ENCODE results near the gene WDR73. TPM values are rescaled to one million over a fixed set of nuclear protein-coding genes. Genes with fewer than 3 reads are reported as not detected.

WDR73 gene
- polyA plus RNA-seq, 1 of the 3 experiments (the other 2 are of a cell fraction): 32.9 TPM

DNA sequence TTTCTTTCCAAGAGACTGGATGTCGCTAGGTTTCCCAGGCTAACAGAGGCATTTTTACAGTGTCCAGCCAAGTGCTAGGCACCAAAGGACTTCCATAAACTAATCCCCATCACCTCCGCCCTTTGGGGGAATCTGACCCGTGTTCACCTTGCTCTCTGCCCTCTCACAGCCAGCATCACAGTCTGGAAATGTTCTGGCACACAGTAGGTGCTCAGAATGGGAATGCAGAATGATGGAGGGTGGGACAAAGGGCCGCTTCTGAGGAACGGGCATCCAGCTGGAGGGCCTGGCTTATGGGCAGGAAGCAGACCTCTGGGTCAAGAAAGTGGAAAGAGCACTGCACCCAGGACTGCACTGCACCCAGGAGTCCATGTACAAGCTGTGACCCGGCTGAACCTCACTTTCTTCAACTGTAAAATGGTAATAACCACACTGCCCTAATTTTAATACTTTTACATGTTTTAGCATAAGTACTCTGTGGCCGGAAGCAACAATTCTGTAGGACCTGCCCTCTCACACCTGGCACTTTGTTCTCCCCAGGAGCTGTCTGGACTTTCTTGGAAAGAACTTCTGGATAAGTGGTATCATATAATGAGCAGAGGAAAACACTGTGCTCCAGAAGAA, 4.8 kb upstream of the WDR73 start:
- H3K27ac ChIP-seq (ENCODE audit: low read depth in 2 of 2, low read length in 1 of 2): peak overlapping the region; percentile 53 to 83
- peak overlapping the region; percentile 82 for H3K4me2 ChIP-seq
- peaks cover 3 to 19% of the 10 kb centered on the region in 2 experiments for H3K36me3 ChIP-seq (replicated peaks in 1 of 2; ENCODE audit: control insufficient read depth in 1 of 2, insufficient read depth in 2 of 2, low read length in 1 of 2)
- no peaks in the 10 kb centered on the region for H4K20me1 ChIP-seq (ENCODE audit: insufficient read depth)
- H3K79me2 ChIP-seq (ENCODE audit: insufficient read depth): peaks cover 2% of the 10 kb centered on the region
- CTCF ChIA-PET: interaction anchor here (0.5 to 4.2 kb wide), 21 partner anchors 8 to 270 kb away, joined by 3 to 38 read pairs (median 4); partner anchors contain the start of gene SEC11A
- TF ChIP-seq TAF1 (IDR thresholded peaks at IDR 0.05; ENCODE audit: borderline replicate concordance, low read depth, low read length): no peak
- TF ChIP-seq IRF3 (IDR thresholded peaks at IDR 0.05; ENCODE audit: low read depth, low read length): no peak
- TF ChIP-seq RCOR1 (IDR thresholded peaks at IDR 0.05; ENCODE audit: low read length): no peak
- TF ChIP-seq MEF2A (IDR thresholded peaks at IDR 0.05; ENCODE audit: borderline replicate concordance, low read depth): no peak
- TF ChIP-seq NFIC (IDR thresholded peaks at IDR 0.05; ENCODE audit: borderline replicate concordance): no peak
- TF ChIP-seq ELF1 (IDR thresholded peaks at IDR 0.05): no peak
- TF ChIP-seq JUND (IDR thresholded peaks at IDR 0.05): no peak
- no peak for TF ChIP-seq RAD21 (IDR thresholded peaks at IDR 0.05; ENCODE audit: low read length)
- no peak for TF ChIP-seq CTCF (IDR thresholded peaks at IDR 0.05)
- TF ChIP-seq, protein P1, sequence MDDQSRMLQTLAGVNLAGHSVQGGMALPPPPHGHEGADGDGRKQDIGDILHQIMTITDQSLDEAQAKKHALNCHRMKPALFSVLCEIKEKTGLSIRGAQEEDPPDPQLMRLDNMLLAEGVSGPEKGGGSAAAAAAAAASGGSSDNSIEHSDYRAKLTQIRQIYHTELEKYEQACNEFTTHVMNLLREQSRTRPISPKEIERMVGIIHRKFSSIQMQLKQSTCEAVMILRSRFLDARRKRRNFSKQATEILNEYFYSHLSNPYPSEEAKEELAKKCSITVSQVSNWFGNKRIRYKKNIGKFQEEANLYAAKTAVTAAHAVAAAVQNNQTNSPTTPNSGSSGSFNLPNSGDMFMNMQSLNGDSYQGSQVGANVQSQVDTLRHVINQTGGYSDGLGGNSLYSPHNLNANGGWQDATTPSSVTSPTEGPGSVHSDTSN (IDR thresholded peaks at IDR 0.05): no peak
- TF ChIP-seq TEAD4 (IDR thresholded peaks at IDR 0.05; ENCODE audit: borderline replicate concordance, insufficient read depth): no peak
- no peak for TF ChIP-seq GATA2 (CRISPR knock-in tag; IDR thresholded peaks at IDR 0.05)
- TF ChIP-seq CHD2 (IDR thresholded peaks at IDR 0.05; ENCODE audit: low read length, partially characterized antibody): no peak
- TF ChIP-seq, protein P2, sequence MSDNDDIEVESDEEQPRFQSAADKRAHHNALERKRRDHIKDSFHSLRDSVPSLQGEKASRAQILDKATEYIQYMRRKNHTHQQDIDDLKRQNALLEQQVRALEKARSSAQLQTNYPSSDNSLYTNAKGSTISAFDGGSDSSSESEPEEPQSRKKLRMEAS (IDR thresholded peaks at IDR 0.05; ENCODE audit: low read depth): no peak
- TF ChIP-seq RXRA (IDR thresholded peaks at IDR 0.05; ENCODE audit: borderline replicate concordance, low read depth): no peak
- no peak for TF ChIP-seq TCF12 (IDR thresholded peaks at IDR 0.05)
- H3K4me3 ChIP-seq (ENCODE audit: low read depth in 2 of 2, low read length in 1 of 2): peak overlapping the region; percentile 52 to 54; a peak in 2 of 4 replicates
- no peaks in the 10 kb centered on the region for H3K9me3 ChIP-seq
- H3K9ac ChIP-seq: peak overlapping the region; percentile 62; the same call in 1 of the 2 replicates
- no peaks in the 10 kb centered on the region for H3K27me3 ChIP-seq (ENCODE audit: insufficient read depth)
- DNase-seq: peak; percentile 26
- POLR2A ChIA-PET: interaction anchor here (0.8 to 1.0 kb wide), 2 partner anchors 57 to 90 kb away, joined by 4 to 5 read pairs; partner anchors contain the start of gene SEC11A
- WGBS (ENCODE audit: low lambda C conversion rate): 57% methylated on average over 7 of the region's 7 CpGs
- H3K9me2 ChIP-seq: no peaks in the 10 kb centered on the region
- H3F3A ChIP-seq (replicated peaks; ENCODE audit: insufficient read depth): peaks cover 35% of the 10 kb centered on the region
- H2AFZ ChIP-seq (ENCODE audit: low read depth): peak overlapping the region; percentile 66; the same call in 1 of the 2 replicates
- H3K4me1 ChIP-seq (ENCODE audit: control insufficient read depth in 1 of 2, insufficient read depth in 2 of 2, low read depth in 1 of 2, low read length in 1 of 2): peaks cover 3 to 19% of the 10 kb centered on the region in 2 experiments; a peak in 1 of 4 replicates

Data from SK-N-SH (cell line).